Measurements from ENCODE around the gene SYNE3. TPM values are rescaled to one million over a fixed set of nuclear protein-coding genes. Genes with fewer than 3 reads are reported as not detected.

The SYNE3 gene
- total and polyA plus RNA-seq, 9 of the 15 experiments (the other 6 are each of a cell fraction or from before 2014, with no cell fraction given), result 0.04 to 3.1 (median 0.55) TPM

DNA sequence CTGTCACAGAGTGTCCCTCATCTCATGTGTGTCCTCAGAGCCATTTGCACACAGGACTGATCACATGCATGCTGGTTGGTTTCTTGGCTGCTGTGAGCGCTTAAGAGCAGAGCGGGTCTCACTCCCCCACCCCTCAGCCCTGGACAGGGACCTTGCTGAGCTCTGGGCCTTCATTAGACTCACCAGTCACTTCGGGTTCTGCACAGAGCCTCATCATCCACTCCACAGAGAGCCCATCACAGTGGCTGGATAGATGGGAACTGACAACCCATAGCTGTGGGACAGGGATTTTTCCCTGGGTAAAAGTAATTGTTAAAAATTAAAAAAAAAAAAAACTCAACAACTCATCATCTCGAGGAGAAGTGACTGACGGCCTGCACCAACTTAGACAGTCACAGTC lies 26.6 kb upstream of the SYNE3 start:
- H3K36me3 ChIP-seq (ENCODE audit: control insufficient read depth, insufficient read depth, low read length), result peaks cover 54% of the 10 kb centered on the region
- DNase-seq (ENCODE audit: extremely low read depth in 1 of 4, low spot score in 3 of 4) (no peak), FAIRE-seq (peak; percentile 59), ATAC-seq (peak; percentile 32)
- TF ChIP-seq, protein P1, sequence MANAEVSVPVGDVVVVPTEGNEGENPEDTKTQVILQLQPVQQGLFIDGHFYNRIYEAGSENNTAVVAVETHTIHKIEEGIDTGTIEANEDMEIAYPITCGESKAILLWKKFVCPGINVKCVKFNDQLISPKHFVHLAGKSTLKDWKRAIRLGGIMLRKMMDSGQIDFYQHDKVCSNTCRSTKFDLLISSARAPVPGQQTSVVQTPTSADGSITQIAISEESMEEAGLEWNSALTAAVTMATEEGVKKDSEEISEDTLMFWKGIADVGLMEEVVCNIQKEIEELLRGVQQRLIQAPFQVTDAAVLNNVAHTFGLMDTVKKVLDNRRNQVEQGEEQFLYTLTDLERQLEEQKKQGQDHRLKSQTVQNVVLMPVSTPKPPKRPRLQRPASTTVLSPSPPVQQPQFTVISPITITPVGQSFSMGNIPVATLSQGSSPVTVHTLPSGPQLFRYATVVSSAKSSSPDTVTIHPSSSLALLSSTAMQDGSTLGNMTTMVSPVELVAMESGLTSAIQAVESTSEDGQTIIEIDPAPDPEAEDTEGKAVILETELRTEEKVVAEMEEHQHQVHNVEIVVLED (CRISPR knock-in tag; IDR thresholded peaks at IDR 0.05), result no peak
- no peak for TF ChIP-seq TGIF2 (CRISPR knock-in tag; IDR thresholded peaks at IDR 0.05)
- no peak for TF ChIP-seq PHF20 (IDR thresholded peaks at IDR 0.05; ENCODE audit: partially characterized antibody)
- TF ChIP-seq, protein P2, sequence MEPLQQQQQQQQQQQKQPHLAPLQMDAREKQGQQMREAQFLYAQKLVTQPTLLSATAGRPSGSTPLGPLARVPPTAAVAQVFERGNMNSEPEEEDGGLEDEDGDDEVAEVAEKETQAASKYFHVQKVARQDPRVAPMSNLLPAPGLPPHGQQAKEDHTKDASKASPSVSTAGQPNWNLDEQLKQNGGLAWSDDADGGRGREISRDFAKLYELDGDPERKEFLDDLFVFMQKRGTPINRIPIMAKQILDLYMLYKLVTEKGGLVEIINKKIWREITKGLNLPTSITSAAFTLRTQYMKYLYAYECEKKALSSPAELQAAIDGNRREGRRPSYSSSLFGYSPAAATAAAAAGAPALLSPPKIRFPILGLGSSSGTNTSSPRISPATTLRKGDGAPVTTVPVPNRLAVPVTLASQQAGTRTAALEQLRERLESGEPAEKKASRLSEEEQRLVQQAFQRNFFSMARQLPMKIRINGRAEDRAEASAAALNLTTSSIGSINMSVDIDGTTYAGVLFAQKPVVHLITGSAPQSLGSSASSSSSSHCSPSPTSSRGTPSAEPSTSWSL (CRISPR knock-in tag; IDR thresholded peaks at IDR 0.05; ENCODE audit: borderline replicate concordance), result no peak
- TF ChIP-seq HNRNPL (IDR thresholded peaks at IDR 0.05; ENCODE audit: low read depth, low read length), result no peak
- TF ChIP-seq CCNT2 (IDR thresholded peaks at IDR 0.05; ENCODE audit: borderline replicate concordance, extremely low read depth, insufficient read length, low read depth, low read length), result no peak
- no peak for TF ChIP-seq POLR2AphosphoS5 (IDR thresholded peaks at IDR 0.05; ENCODE audit: control insufficient read depth, insufficient read depth, low read depth, low read length)
- no peak for TF ChIP-seq ERF (CRISPR knock-in tag; IDR thresholded peaks at IDR 0.05)
- TF ChIP-seq ATF2 (CRISPR knock-in tag; IDR thresholded peaks at IDR 0.05), result no peak
- no peaks in the 10 kb centered on the region for H3K27me3 ChIP-seq (ENCODE audit: control insufficient read depth in 2 of 2, insufficient read depth in 2 of 2, low read length in 2 of 2)
- no TSS peak for BruUV-seq (replicated peaks)
- ChIA-PET POLR2A (no interaction called here), CTCF (ENCODE audit: low intra/inter-chr PET ratio) (no interaction called here)
- peaks cover 17 to 69% of the 10 kb centered on the region in 2 experiments for H3K4me1 ChIP-seq (replicated peaks in 1 of 2; ENCODE audit: control insufficient read depth in 2 of 2, insufficient read depth in 2 of 2, low read length in 2 of 2)
- WGBS (ENCODE audit: insufficient coverage, low coverage, missing lambda C conversion rate), result 52% methylated on average over 4 of the region's 5 CpGs
- H2AFZ ChIP-seq (ENCODE audit: low read depth, low read length), result no peak overlapping the region
- H3K4me2 ChIP-seq (ENCODE audit: insufficient read depth, low read length), result peak overlapping the region; percentile 51; the same call in 1 of the 2 replicates
- H3K9me3 ChIP-seq (replicated peaks; ENCODE audit: control insufficient read depth, insufficient read depth, low read depth, low read length), result no peaks in the 10 kb centered on the region
- H3K4me3 ChIP-seq, result no peak overlapping the region
- peaks cover 22% of the 10 kb centered on the region; the same call in 1 of the 2 replicates for H4K20me1 ChIP-seq (replicated peaks; ENCODE audit: control insufficient read depth, insufficient read depth, low read length)
- H3K79me2 ChIP-seq (ENCODE audit: control insufficient read depth, insufficient read depth, low read length), result peaks cover 86% of the 10 kb centered on the region
- H3K9me1 ChIP-seq (ENCODE audit: control insufficient read depth, insufficient read depth, low read length), result no peaks in the 10 kb centered on the region
- peak overlapping the region; percentile 41; the same call in 2 of the 3 replicates for H3K27ac ChIP-seq (ENCODE audit: extremely low read depth, low read depth, low read length)
- intact Hi-C loops (cut with micrococcal nuclease) (no loop called here), in situ Hi-C loops (cut with MboI) (no loop called here)
- H3K9ac ChIP-seq (ENCODE audit: insufficient read depth in 1 of 2, low read depth in 2 of 2, low read length in 2 of 2), result peak overlapping the region; percentile 28 to 74; a peak in 2 of 4 replicates
